IMR-90 (cell line): Measurements from ENCODE around the gene OR5C1. TPM values are rescaled to one million over a fixed set of nuclear protein-coding genes. Genes with fewer than 3 reads are reported as not detected.

Experiments used
- ATAC-seq: fragments of 200-7000 bp; cut with Tn5 transposase; 2 replicates; pipeline ENCODE4 v1.9.1; 2020; ENCODE audit warnings: low read depth, mild to moderate bottlenecking, moderate library complexity
- BruUV-seq: library from RNA; stranded (reverse); fragments of 400-500 nt; replicated peaks from 2 replicates; lab custom pipeline; 2021; lab: Mats Ljungman, UMichigan
- CTCF ChIA-PET: fragments of 300-600 bp; formaldehyde crosslinking; extraction: SDS; loops from one replicate; lab custom pipeline; 2021; ENCODE audit warnings: antibody characterized with exemption; lab: Yijun Ruan, JAX
- POLR2A ChIA-PET: fragments of 300-600 bp; sonication (Branson Sonifier 250); formaldehyde crosslinking; loops from one replicate; lab custom pipeline; 2022; ENCODE audit warnings: antibody characterized with exemption; ENCODE audit not compliant: unreplicated experiment; lab: Charles Lee
- DNase-seq: peaks from one replicate; pipeline ENCODE4 v3.0.0; 2013
- H2AFZ ChIP-seq: replicated peaks from 2 replicates; pipeline ENCODE3; 2013; ENCODE audit warnings: low read length, mild to moderate bottlenecking; ENCODE audit not compliant: poor library complexity
- H2AK5ac ChIP-seq: 2 replicates; pipeline ENCODE4 v1.6.1; 2013; ENCODE audit warnings: low read depth, low read length, inconsistent platforms
- H2AK9ac ChIP-seq: replicated peaks from 2 replicates; pipeline ENCODE3; 2013; ENCODE audit warnings: mild to moderate bottlenecking, low read depth, low read length, moderate library complexity; ENCODE audit not compliant: poor library complexity
- H2BK120ac ChIP-seq: 2 replicates; pipeline ENCODE4 v1.6.1; 2013; ENCODE audit warnings: low read depth, low read length, inconsistent platforms
- H2BK15ac ChIP-seq: 3 replicates; pipeline ENCODE4 v1.6.1; 2013; ENCODE audit warnings: low read depth, low read length, inconsistent platforms
- H2BK20ac ChIP-seq: 2 replicates; pipeline ENCODE4 v1.6.1; 2013; ENCODE audit warnings: low read depth, mild to moderate bottlenecking, inconsistent platforms, low read length, moderate library complexity
- H2BK5ac ChIP-seq: 2 replicates; pipeline ENCODE4 v1.6.1; 2013; ENCODE audit warnings: mild to moderate bottlenecking, low read depth, low read length, inconsistent platforms; ENCODE audit not compliant: poor library complexity, severe bottlenecking
- H3K14ac ChIP-seq: replicated peaks from 2 replicates; pipeline ENCODE4 v1.6.1; 2013; ENCODE audit warnings: low read depth, low read length, inconsistent platforms
- H3K18ac ChIP-seq: 2 replicates; pipeline ENCODE4 v1.6.1; 2013; ENCODE audit warnings: low read depth, low read length, control low read depth
- H3K23ac ChIP-seq: 2 replicates; pipeline ENCODE4 v1.6.1; 2013; ENCODE audit warnings: low read depth, low read length, inconsistent platforms
- H3K27ac ChIP-seq: 2 replicates; pipeline ENCODE4 v1.5.1; 2013; ENCODE audit warnings: mild to moderate bottlenecking, control low read depth, low read length; ENCODE audit not compliant: insufficient read depth
- H3K27me3 ChIP-seq: 2 replicates; pipeline ENCODE4 v1.6.1; 2013; ENCODE audit warnings: low read length; ENCODE audit not compliant: control insufficient read depth, insufficient read depth
- H3K36me3 ChIP-seq: 2 replicates; pipeline ENCODE4 v1.6.1; 2013; ENCODE audit warnings: low read length, mixed read lengths; ENCODE audit not compliant: control insufficient read depth, insufficient read depth
- H3K4ac ChIP-seq: 2 replicates; pipeline ENCODE4 v1.6.1; 2013; ENCODE audit warnings: low read depth, low read length, inconsistent platforms
- H3K4me1 ChIP-seq: 2 replicates; pipeline ENCODE4 v1.6.1; 2013; ENCODE audit warnings: low read length, mixed read lengths; ENCODE audit not compliant: control insufficient read depth, insufficient read depth
- H3K4me2 ChIP-seq: 2 replicates; pipeline ENCODE4 v1.6.1; 2013; ENCODE audit warnings: low read depth, mild to moderate bottlenecking, control low read depth, low read length, moderate library complexity
- H3K4me3 ChIP-seq: 2 replicates; pipeline ENCODE4 v1.5.1; 2013; ENCODE audit warnings: low read depth, mild to moderate bottlenecking, control low read depth, low read length, moderate library complexity; ENCODE audit not compliant: insufficient read depth
- H3K56ac ChIP-seq: 2 replicates; pipeline ENCODE4 v1.6.1; 2013; ENCODE audit warnings: low read length, inconsistent platforms; ENCODE audit not compliant: insufficient read depth; ENCODE audit errors: extremely low read depth
- H3K79me1 ChIP-seq, 2 experiments: 2 replicates each; pipeline ENCODE4 v1.6.1; 2013; ENCODE audit warnings: low read length in 2 of 2, inconsistent platforms in 1 of 2, low read depth in 1 of 2
- H3K9ac ChIP-seq: 2 replicates; pipeline ENCODE4 v1.6.1; 2013; ENCODE audit warnings: low read depth, low read length, control low read depth
- H3K9me1 ChIP-seq: 2 replicates; pipeline ENCODE4 v1.6.1; 2013; ENCODE audit warnings: low read length, inconsistent platforms; ENCODE audit not compliant: insufficient read depth
- H3K9me3 ChIP-seq: 2 replicates; pipeline ENCODE4 v1.6.1; 2013; ENCODE audit warnings: low read length; ENCODE audit not compliant: control insufficient read depth, insufficient read depth
- H4K20me1 ChIP-seq: 2 replicates; pipeline ENCODE4 v1.6.1; 2013; ENCODE audit warnings: low read length, inconsistent platforms; ENCODE audit not compliant: insufficient read depth
- H4K5ac ChIP-seq: 2 replicates; pipeline ENCODE4 v1.6.1; 2013; ENCODE audit warnings: mild to moderate bottlenecking, low read depth, low read length, control low read depth
- H4K8ac ChIP-seq, 2 experiments: 2 replicates each; pipeline ENCODE4 v1.6.1; 2013; ENCODE audit warnings: low read depth in 2 of 2, low read length in 2 of 2, control low read depth in 1 of 2, inconsistent platforms in 1 of 2
- H4K91ac ChIP-seq: 2 replicates; pipeline ENCODE4 v1.6.1; 2013; ENCODE audit warnings: low read depth, low read length, inconsistent platforms; ENCODE audit not compliant: insufficient read depth
- CHD1 ChIP-seq: IDR thresholded peaks from 2 replicates; pipeline ENCODE4 v1.6.1; 2012; ENCODE audit warnings: low read depth, low read length, improper control_type of control experiment
- whole genome bisulfite sequencing, 2 experiments: methylation state at CpG; one replicate each; pipeline versions ENCODE4 v1.1.5 to v1.1.7; 2013; ENCODE audit warnings: missing lambda C conversion rate in 2 of 2; ENCODE audit not compliant: insufficient read length in 1 of 2; ENCODE audit errors: extremely low coverage in 2 of 2; 5-methylcytosine and 5-hydroxymethylcytosine counted together
- dilution Hi-C: fragments of 300-500 bp; cut with HindIII; formaldehyde crosslinking; loops from one replicate; pipeline ENCODE4 v1.14.3; 2018; ENCODE audit warnings: low sequenced_read_pairs; ENCODE audit not compliant: unreplicated experiment
- in situ Hi-C: fragments of 300-500 bp; cut with MboI; formaldehyde crosslinking; loops from 3 replicates; pipeline ENCODE4 v1.14.3; 2019; ENCODE audit warnings: low sequenced_read_pairs, inconsistent platforms, mixed read lengths
- intact Hi-C: fragments of 100-400 bp; cut with micrococcal nuclease; formaldehyde crosslinking; loops from 2 replicates; pipeline ENCODE4 v1.10.0; 2022
- polyA plus RNA-seq, 3 experiments: library from polyadenylated mRNA; depleted of rRNA; stranded (reverse); fragments of >200 nt; gene quantifications; 2 replicates each; pipeline ENCODE4 v1.2.3, GENCODE V29; 2012; ENCODE audit warnings: low replicate concordance in 1 of 3
- total RNA-seq: library from RNA; depleted of rRNA; stranded (reverse); fragments of >200 nt; gene quantifications from 2 replicates; pipeline ENCODE4 v1.2.3, GENCODE V29; 2012
- TF ChIP-seq, protein P1 (sequence below): fragments of 150-350 bp; IDR thresholded peaks from 2 replicates; pipeline ENCODE4 v1.6.1; 2017; ENCODE audit warnings: mild to moderate bottlenecking, antibody characterized with exemption, low read length, low read depth

The OR5C1 gene
- total and polyA plus RNA-seq, 2 of the 4 experiments (the other 2 are of a cell fraction): not detected

DNA sequence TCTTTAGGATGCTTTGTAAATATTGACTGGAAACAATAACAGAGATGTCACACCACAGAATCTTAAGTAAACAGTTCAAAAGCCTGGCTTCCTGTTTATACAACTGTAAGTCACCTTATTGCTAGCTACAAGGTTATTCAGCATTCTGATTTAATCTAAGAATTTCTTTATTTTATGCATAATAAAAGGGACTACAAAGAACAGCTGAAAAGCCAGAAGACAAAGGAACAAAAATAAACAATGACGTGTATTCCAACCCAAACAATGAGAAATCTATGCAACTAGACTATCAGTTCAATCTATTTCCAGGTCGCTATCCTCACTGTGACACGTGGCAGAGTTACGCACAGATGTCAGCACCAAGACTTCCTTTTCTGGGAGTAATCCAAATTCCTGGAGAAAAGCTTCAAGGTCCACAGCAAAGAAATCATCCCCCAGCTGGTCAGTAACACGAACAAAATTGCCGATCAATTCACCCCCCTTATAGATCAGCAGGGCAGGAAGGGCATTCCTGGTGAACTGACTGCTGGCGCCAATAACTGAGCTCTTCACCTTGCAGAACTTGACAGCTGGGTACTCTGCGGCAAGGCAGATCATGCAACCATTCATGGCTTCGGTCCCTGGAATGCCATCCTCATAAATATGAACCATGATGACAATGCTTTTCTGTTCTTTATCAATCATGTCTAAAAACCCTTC lies 31.2 kb downstream of the OR5C1 start:
- peak overlapping the region; percentile 60 for H3K27ac ChIP-seq
- ATAC-seq (peak; percentile 30; the same call in 1 of the 2 replicates), DNase-seq (peak; percentile 78)
- H2BK20ac ChIP-seq: peak overlapping the region; percentile 52
- no peaks in the 10 kb centered on the region for H4K20me1 ChIP-seq
- H2AK5ac ChIP-seq: peak overlapping the region; percentile 87
- peak overlapping the region; percentile 67 for H3K18ac ChIP-seq
- POLR2A ChIA-PET: no interaction called here
- peak overlapping the region; percentile 80 for H3K23ac ChIP-seq
- in situ Hi-C loops: loop anchor here (10.0 kb wide), 1 partner anchor 445 kb away; the partner anchor contains the start of gene PTGS1
- peak overlapping the region; percentile 82 for H3K4ac ChIP-seq
- peak overlapping the region; percentile 84 for H2BK120ac ChIP-seq
- H3K4me2 ChIP-seq: peak overlapping the region; percentile 19
- peak overlapping the region; percentile 43; the same call in 1 of the 2 replicates for H4K91ac ChIP-seq
- H3K14ac ChIP-seq: peak overlapping the region; percentile 75; the same call in 1 of the 2 replicates
- intact Hi-C loops: loop anchor here (10.0 kb wide), 1 partner anchor 725 kb away; the partner anchor contains the start of gene TTLL11
- H3K4me1 ChIP-seq: peaks cover 10% of the 10 kb centered on the region
- H3K9ac ChIP-seq: no peak overlapping the region
- peaks cover 14% of the 10 kb centered on the region for H3K9me1 ChIP-seq
- TSS peak; percentile 60 for BruUV-seq
- H4K8ac ChIP-seq: peak overlapping the region in 1 of 2 experiments; percentile 75; a peak in 1 of 4 replicates
- TF ChIP-seq, protein P1, sequence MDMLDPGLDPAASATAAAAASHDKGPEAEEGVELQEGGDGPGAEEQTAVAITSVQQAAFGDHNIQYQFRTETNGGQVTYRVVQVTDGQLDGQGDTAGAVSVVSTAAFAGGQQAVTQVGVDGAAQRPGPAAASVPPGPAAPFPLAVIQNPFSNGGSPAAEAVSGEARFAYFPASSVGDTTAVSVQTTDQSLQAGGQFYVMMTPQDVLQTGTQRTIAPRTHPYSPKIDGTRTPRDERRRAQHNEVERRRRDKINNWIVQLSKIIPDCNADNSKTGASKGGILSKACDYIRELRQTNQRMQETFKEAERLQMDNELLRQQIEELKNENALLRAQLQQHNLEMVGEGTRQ: peak; percentile 42; the same call in 1 of the 2 replicates
- no peak for TF ChIP-seq CHD1
- H2BK15ac ChIP-seq: peak overlapping the region; percentile 57; the same call in 1 of the 3 replicates
- H3K4me3 ChIP-seq: no peak overlapping the region
- WGBS, 2 experiments: 42% methylated on average over 4 of the region's 9 CpGs; no CpG with 5 or more reads in 1 of the 2 experiments
- peaks cover 24 to 44% of the 10 kb centered on the region in 2 experiments for H3K79me1 ChIP-seq
- CTCF ChIA-PET: no interaction called here
- H2AFZ ChIP-seq: no peak overlapping the region
- H2BK5ac ChIP-seq: peak overlapping the region; percentile 49
- H3K56ac ChIP-seq: peak overlapping the region; percentile 57; the same call in 1 of the 2 replicates
- H3K9me3 ChIP-seq: no peaks in the 10 kb centered on the region
- dilution Hi-C loops: no loop called here
- H4K5ac ChIP-seq: 0 out of 2 replicates have a peak overlapping the region, but pooled peaks have one; percentile 12
- H2AK9ac ChIP-seq: peak overlapping the region; percentile 65
- peaks cover 34% of the 10 kb centered on the region for H3K36me3 ChIP-seq
- H3K27me3 ChIP-seq: no peaks in the 10 kb centered on the region
